ENCODE measurements around the gene RTN4IP1.
"Not testable (repeated sequence)": the region's sequence is repeated elsewhere in the genome, so short reads cannot be mapped to it uniquely, and the experiment has no call there.

Gene RTN4IP1

GRCh38 chr6:106574741-106575458, 54.4 kb downstream of the RTN4IP1 start:
- DNase-seq = no peak

GRCh38 chr6:106572875-106573585, 56.3 kb downstream of the RTN4IP1 start:
- DNase-seq = no peak

GRCh38 chr6:106572436-106572835, 56.9 kb downstream of the RTN4IP1 start:
- no peak for DNase-seq

- DNase-seq = no peak
Observed at GRCh38 chr6:106569428-106569827, 59.9 kb downstream of the RTN4IP1 start.

GRCh38 chr6:106568530-106568929, 60.8 kb downstream of the RTN4IP1 start:
- no peak for DNase-seq

- no peak for DNase-seq
Observed at GRCh38 chr6:106564476-106564875, 64.8 kb downstream of the RTN4IP1 start.

- DNase-seq = no peak
Observed at GRCh38 chr6:106563614-106564013, 65.7 kb downstream of the RTN4IP1 start.

- DNase-seq = no peak
Observed at GRCh38 chr6:106561686-106562405, 67.5 kb downstream of the RTN4IP1 start.

GRCh38 chr6:106560996-106561685, 68.2 kb downstream of the RTN4IP1 start:
- DNase-seq = no peak

- DNase-seq = not testable (repeated sequence)
Observed at GRCh38 chr6:106559659-106560058, 69.6 kb downstream of the RTN4IP1 start.

- no peak for DNase-seq
Observed at GRCh38 chr6:106558364-106558763, 70.9 kb downstream of the RTN4IP1 start.

GRCh38 chr6:106557837-106558236, 71.5 kb downstream of the RTN4IP1 start:
- no peak for DNase-seq

GRCh38 chr6:106556368-106556960, 72.8 kb downstream of the RTN4IP1 start:
- no peak for DNase-seq

GRCh38 chr6:106555767-106556166, 73.5 kb downstream of the RTN4IP1 start:
- DNase-seq = no peak

- no peak for DNase-seq
Observed at GRCh38 chr6:106553440-106553839, 75.9 kb downstream of the RTN4IP1 start.

- DNase-seq = no peak
Observed at GRCh38 chr6:106551155-106551554, 78.1 kb downstream of the RTN4IP1 start.

- DNase-seq = no peak
Observed at GRCh38 chr6:106549521-106549920, 79.8 kb downstream of the RTN4IP1 start.

GRCh38 chr6:106548926-106549455, 80.3 kb downstream of the RTN4IP1 start:
- not testable (repeated sequence) for DNase-seq

GRCh38 chr6:106547601-106548453, 81.5 kb downstream of the RTN4IP1 start:
- no peak for DNase-seq

GRCh38 chr6:106546691-106547414, 82.4 kb downstream of the RTN4IP1 start:
- no peak for DNase-seq

- no peak for DNase-seq
Observed at GRCh38 chr6:106546261-106546690, 83.0 kb downstream of the RTN4IP1 start.
